ENCODE data around the gene ATAT1.
A peak's percentile ranks its signal among the peaks of the same experiment; 100 is the strongest.
"Not testable (repeated sequence)": the region's sequence is repeated elsewhere in the genome, so short reads cannot be mapped to it uniquely, and the experiment has no call there.

Gene ATAT1

DNA sequence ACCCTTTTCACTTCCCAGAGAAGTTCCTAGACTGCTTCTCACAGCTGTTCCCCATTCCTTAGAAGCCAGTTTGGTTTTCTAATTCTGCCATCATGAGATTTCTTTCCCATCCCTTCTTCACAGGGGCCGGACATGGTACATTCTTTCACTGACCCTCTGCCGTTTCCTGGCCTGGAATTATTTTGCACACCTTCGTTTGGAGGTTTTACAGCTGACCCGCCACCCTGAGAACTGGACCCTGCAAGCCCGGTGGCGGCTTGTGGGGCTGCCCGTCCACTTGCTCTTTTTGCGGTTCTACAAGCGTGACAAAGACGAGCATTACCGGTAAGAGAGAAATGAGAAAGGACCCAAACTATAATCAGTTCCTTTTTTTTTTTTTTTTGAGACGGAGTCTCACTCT is 24.5 kb downstream of the ATAT1 start:
- DNase-seq (ENCODE audit: insufficient read length, low spot score) (no peak), FAIRE-seq (no peak)
- TF ChIP-seq POLR2A (IDR thresholded peaks at IDR 0.05; ENCODE audit: low read depth, low read length) = no peak

DNA sequence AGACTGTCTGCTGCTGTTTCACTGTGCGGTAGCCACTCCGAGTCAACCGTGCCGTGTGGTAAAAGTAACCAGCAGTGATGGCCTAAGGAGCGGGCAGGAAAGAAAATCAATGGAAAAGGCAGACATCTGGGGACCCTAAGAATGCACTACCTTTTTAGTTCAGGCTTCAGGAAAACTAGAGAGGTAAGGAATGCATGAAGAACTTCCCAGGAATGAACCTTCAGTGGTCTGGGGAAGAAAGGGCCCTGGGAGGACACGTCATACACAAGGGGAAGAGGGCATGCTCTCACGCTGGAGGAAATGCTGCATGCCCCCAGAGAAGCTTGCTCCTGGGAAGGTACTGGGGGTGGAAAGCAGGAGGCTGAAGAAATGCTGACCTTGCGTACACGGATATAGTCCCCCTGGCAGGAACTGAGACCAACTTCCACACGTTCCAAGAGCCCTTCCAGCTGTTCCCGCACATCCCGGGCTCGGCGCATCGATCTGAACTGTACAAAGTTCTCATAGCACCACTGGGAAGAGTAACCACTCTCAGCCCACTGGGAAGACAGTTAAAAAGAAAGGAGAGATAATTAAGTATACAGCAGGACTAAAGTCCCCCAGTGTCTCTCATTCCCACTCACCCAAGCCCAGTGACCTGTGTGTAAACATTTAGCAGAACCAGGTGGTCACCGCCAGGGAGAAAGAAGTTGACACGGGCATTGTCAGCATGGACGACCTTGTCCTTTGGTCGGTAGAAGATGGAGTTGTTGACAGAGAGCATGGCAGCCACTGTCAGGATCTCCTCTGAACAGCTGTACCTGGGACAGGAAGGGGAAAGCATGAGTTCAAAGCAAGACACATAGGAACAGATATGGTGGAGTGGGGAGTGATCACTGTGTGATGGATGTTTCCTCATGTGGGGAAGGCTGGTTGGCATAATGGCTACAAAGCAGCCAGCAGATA is 28.4 kb downstream of the ATAT1 start:
- no peak for FAIRE-seq
- TF ChIP-seq POLR2A (IDR thresholded peaks at IDR 0.05; ENCODE audit: low read depth, low read length) = no peak
- no peak for DNase-seq (ENCODE audit: insufficient read length, low spot score)

DNA sequence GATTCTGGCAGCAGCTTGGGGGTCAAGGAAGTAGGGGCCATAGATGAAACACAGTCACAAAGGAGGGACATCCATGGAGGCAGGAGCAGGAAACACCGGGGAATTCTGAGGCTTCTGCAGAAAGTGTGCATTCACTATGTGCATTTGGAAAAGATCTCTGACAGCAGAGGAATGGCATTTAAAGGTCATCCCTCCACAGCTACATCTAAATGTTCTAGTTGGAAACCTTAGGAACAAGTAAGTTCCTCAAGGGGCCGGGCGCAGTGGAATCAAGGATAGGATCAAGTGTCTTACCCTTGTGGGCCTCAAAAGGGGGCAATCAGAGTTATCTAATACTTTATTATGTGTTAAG is 29.0 kb downstream of the ATAT1 start:
- FAIRE-seq = no peak
- DNase-seq (ENCODE audit: insufficient read length, low spot score) = no peak
- TF ChIP-seq POLR2A (IDR thresholded peaks at IDR 0.05; ENCODE audit: low read depth, low read length) = no peak

DNA sequence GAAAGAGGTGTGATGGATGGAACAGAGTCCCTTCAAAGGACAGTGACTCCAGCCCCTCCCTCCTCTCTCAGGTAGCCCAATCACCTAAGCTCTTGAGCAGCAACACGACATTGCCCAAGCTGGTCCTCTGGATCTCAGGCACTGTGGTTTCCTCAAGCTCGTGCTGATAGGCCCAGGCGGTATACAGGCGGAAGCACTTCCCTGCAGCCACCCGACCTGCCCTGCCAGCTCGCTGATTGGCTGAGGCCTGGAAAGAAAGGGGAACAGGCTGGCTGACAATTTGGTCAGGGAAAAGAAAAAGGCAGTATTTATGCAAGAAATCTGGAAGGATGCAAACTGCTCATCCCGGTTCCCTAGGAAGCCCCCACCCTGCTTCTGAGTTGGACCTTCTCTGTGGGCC is 29.8 kb downstream of the ATAT1 start:
- FAIRE-seq = no peak
- DNase-seq (ENCODE audit: insufficient read length, low spot score) = no peak
- TF ChIP-seq POLR2A (IDR thresholded peaks at IDR 0.05; ENCODE audit: low read depth, low read length) = no peak

DNA sequence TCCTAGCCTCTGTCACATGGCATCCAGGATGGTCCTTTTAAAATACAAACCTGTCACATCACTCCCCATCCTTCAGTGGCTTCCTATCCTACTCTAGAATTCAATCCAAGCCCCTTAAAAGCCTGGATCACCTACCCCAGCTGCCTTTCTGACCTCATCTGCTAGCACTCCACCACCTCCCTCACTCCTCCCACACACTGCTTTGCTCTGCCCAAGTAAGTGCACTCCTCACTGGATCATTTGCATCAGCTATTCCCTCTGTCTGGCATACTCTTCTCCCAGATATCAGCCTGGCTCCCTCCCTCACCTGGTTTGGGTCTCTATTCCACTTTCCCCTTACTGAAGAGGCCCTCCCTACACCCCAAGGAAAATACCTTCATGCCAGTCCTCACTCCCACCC is 30.8 kb downstream of the ATAT1 start:
- no peak for FAIRE-seq
- DNase-seq (ENCODE audit: insufficient read length, low spot score) = no peak

DNA sequence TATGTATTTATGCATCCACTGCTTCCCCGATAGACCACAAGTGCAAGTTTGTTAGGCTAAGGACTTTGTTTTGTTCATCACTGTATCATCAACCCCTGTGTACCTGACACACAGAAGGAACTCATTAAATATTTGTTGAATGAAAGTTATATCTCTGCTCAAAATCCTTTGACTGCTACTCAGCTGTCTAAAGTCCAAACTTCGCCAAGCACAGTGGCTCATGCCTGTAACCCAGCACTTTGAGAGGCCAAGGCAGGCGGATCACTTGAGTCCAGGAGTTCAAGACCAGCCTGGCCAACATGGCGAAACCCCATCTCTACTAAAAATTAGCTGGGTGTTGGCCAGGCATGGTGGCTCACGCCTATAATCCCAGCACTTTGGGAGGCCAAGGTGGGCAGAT is 31.2 kb downstream of the ATAT1 start:
- not testable (repeated sequence) for DNase-seq (ENCODE audit: insufficient read length, low spot score); FAIRE-seq

More for the DNA sequence above, 30.8 kb downstream of the ATAT1 start:
- no peak for TF ChIP-seq POLR2A (IDR thresholded peaks at IDR 0.05; ENCODE audit: low read depth, low read length)

DNA sequence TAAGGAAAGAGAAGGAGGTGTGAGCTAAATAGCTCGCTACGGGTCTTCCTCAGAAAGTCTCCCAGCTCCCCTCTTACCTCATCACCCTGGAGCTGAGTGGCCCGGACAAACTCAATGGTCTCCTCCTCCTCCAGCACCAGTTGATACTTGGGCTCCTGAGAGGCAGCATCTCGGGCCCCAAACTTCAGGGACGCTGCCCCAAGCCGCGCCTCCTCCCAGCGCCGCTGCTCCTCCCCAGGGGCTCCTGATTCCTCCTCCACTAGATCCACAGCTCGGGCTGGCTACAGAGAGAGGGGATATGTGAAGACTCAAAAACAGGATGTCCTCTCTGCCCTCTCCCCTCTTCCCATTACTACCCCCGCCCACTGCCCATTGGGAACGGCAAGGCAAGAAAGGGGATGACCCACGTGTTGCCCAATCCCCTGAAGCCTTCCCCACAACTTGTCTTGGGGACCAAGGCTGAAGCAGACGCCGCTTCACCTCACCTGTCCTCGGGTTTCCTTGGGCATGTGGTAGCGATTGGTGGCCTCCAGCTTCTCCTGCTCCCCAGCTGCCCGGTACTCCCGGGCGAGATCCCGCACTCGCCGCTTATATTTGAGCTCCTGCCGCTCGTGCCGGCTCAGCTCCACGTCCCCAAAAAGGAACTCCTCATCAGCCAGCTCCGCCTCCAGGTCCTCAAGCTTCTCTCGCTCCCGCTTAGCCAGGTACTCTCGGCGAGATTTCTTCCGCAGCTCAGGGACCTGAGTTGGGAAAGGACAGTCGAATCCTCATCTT is 38.5 kb downstream of the ATAT1 start:
- FAIRE-seq = no peak
- DNase-seq (ENCODE audit: insufficient read length, low spot score) = no peak
- no peak for TF ChIP-seq POLR2A (IDR thresholded peaks at IDR 0.05; ENCODE audit: low read depth, low read length)

DNA sequence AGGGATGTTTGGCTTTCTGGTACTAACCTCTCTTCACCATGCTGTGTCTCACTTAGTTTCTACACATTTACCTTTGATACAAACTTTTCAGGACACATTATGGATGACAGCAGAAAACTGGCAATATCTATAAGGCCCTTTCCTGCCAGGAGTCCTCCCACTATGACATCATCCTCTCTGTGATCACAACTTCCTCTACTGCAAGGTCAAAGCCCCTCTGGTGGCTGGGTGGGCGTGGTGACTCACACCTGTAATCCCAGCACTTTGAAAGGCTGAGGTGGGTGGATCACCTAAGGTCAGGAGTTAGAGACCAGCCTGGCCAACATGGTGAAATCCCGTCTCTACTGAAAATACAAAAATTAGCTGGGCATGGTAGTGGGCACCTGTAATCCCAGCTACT is 39.6 kb downstream of the ATAT1 start:
- not testable (repeated sequence) for DNase-seq (ENCODE audit: insufficient read length, low spot score); FAIRE-seq

DNA sequence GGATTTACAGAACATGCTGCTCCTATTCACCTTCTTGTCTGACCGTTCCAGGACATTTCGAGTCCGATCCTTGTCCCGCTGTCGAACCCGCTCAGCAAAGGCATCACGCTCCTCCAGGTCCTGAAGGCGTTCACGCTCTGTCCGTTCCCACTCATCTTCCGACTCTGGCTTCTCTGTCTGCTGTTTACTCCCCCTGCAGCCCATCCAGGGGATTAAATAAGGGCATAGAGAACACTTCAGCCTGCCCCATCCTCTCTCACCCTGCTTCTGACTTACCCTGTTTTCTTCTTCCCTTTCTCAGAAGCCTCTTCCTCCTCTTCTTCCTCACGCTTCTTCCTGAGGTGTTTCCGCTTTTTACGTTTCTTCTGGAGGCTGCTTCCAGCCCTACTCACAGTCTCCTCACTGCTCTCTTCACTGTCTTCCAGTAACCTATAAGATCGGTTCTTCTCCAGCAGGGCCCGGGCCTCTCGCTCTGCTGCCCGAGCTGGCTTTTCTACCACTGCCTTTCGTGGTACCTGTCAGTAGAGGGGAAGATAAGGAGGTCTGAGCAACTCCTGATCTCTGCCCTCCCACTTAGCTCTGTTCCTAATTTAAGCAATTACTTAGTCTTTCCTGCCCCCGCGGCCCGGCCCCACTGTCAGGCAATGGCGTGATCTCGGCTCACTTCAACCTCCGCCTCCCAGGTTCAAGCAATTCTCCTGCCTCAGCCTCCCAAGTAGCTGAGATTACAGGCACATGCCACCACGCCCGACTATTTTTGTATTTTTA is 44.3 kb downstream of the ATAT1 start:
- TF ChIP-seq POLR2A (IDR thresholded peaks at IDR 0.05; ENCODE audit: low read depth, low read length) = no peak
- DNase-seq (ENCODE audit: insufficient read length, low spot score) = no peak
- no peak for FAIRE-seq

DNA sequence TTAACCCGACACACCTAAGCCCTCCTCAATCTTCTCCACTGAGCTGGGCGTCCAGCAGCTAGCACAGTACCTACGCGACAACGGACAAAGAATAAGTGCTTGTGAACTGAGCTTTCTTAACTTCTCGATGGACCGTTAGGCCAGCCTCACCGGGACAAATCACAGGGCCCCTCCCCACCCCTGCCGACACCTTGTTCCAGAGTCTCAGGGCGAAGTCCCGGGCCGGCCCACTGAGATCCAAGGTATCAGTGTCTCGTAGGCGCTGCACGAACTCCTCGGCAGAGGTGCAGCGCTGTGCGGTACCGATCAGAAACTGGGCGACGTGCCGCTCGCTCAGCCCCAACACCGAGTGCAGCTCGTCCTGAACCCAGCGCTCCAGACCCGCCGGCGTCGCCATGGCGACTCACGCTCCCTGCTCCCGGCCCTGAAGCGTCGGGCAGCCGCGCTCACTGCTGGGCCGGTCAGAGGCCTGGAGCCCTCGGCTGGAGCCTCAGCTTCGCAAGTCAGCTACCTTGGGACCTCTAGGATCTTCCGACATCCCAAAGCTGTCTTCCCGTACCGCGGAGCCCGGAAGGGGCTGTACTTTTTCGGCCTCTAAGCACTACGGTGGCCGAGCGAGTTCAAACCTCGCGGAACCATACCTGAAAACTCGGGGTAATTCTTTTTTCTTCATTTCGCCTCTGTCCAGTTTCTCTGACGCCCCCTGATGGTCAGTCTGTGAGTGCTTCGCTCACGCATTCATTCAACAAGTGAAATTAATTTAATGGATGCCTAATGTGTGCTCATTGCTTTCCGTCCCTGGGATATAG is 46.0 kb downstream of the ATAT1 start, which contains the start of gene DHX16:
TSS of gene DHX16 (minus strand) at position 562 of the 809 bp plus-strand sequence. CDS start at position 397, 165 bp downstream.
- FAIRE-seq = peak; percentile 69
- TF ChIP-seq POLR2A (IDR thresholded peaks at IDR 0.05; ENCODE audit: low read depth, low read length) = peak; percentile 32; the same call in 1 of the 2 replicates

DNA sequence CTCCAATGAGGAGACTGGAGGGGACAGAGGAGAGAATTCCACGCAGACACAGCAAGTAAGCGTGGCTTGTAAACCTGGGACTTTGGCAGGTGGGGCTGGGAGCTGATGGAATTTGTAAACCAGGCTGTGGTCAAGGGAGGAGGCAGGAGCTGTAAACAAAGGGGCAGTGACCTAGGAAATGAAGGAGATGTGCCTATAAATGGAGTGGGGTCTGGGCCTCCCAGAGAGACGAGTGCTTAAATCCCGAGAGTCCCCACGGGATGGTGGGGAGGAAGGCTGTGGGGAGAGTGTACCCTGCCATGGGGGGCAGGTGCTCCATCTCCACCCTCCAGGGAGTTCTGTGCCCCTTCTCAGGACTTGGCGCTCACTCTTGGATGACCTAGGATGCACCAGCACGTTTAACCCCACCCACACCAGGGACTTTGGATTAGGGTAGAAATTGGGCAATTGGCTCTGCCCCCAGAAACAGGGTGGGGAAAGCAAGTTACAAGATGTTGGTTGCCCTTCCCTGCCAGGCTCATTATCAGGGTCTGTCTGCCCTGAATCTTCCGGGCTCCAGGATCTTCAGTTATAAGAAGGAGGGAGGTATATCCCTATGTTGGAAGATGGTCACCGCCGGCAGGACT is 50.1 kb downstream of the ATAT1 start:
- DNase-seq (ENCODE audit: insufficient read length, low spot score) = no peak
- no peak for FAIRE-seq
- TF ChIP-seq POLR2A (IDR thresholded peaks at IDR 0.05; ENCODE audit: low read depth, low read length) = no peak

More for the DNA sequence above, 46.0 kb downstream of the ATAT1 start, which contains the start of gene DHX16:
- peak; percentile 89 for DNase-seq (ENCODE audit: insufficient read length, low spot score)

DNA sequence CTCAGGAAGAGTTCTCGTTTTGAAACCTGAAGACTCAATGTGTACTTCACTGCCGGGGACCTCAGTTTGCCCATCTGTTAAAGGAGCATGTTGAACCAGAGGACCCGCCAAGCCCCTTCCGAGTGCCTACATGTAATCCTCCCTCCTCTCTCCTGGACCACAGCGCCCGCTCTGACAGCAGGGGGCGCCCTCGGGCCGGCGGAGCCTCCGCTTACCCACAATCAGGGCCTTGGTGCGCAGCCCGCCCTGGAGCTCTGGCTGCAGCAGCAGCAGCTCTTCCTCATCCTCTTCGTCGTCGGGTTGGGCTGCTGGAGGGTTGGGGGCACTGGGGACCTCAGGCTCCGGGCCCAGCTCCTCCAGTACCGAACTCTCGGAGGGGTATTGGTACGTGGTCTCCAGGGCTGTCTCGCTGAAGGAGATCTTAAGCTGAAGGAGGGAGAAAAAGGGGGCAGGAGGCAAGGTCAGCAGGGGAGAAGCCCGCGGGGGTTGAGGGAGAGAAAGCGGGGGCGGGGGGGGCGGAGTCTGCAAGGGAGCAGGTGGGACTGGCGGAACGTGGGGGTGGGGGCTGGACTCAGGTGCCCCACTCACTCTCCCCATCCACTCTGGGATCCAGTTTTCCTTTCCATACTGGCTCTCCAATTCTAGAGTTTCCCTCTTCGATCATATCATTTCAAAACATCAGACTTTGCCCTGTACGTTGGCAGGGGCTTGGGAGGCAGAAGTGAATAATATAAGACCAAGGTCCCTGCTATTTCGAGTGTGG is 52.5 kb downstream of the ATAT1 start:
- DNase-seq (ENCODE audit: insufficient read length, low spot score) = no peak
- no peak for TF ChIP-seq POLR2A (IDR thresholded peaks at IDR 0.05; ENCODE audit: low read depth, low read length)
- FAIRE-seq = no peak
